Measurements from ENCODE around the gene ZNF783. TPM values are rescaled to one million over a fixed set of nuclear protein-coding genes. Genes with fewer than 3 reads are reported as not detected.

ZNF783 gene
- total and polyA plus RNA-seq, 9 of the 15 experiments (the other 6 are each of a cell fraction or from before 2014, with no cell fraction given) = 0.66 to 11.2 (median 5.4) TPM

DNA sequence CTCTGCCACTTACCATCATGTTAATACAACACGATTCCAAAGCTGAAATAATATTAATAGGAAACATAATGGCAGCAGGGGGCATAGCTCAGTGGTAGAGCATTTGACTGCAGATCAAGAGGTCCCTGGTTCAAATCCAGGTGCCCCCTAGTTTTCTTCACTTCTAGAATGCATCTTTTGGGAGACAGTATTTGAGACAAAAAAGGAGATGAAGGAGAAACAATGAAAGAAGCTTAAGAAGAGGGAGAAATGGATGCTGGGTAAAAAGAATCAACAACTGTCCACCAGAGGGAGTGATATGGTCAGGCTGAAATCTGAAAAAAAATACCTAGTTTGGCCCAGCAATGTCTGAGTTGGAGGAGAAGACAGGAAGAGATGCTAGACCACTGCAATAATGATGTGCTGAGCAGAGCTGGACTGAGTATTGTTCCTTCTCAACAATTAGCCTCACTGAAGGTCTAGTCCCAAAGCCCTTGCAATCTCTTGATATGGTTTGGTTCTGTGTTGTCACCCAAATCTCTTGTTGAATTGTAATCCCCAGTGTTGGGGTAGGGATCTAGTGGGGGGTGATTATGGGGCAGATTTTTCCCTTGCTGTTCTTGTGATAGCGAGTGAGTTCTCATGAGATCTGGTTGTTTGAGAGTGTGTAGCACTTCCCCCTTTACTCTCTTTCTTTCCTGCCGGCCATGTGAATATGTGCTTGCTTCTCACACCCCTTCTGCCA is 48.3 kb downstream of the ZNF783 start (continued):
- TF ChIP-seq, protein P1, sequence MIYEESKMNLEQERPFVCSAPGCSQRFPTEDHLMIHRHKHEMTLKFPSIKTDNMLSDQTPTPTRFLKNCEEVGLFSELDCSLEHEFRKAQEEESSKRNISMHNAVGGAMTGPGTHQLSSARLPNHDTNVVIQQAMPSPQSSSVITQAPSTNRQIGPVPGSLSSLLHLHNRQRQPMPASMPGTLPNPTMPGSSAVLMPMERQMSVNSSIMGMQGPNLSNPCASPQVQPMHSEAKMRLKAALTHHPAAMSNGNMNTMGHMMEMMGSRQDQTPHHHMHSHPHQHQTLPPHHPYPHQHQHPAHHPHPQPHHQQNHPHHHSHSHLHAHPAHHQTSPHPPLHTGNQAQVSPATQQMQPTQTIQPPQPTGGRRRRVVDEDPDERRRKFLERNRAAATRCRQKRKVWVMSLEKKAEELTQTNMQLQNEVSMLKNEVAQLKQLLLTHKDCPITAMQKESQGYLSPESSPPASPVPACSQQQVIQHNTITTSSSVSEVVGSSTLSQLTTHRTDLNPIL (CRISPR knock-in tag; IDR thresholded peaks at IDR 0.05) = no peak
- TF ChIP-seq BRD9 (IDR thresholded peaks at IDR 0.05; ENCODE audit: low read depth, partially characterized antibody) (peak; percentile 15), PTRF (tag; IDR thresholded peaks at IDR 0.05) (no peak), POLR2A (conservative IDR thresholded peaks at IDR 0.05) (no peak), PPARD (CRISPR knock-in tag; IDR thresholded peaks at IDR 0.05) (no peak), RERE (CRISPR knock-in tag; IDR thresholded peaks at IDR 0.05; ENCODE audit: borderline replicate concordance) (no peak), KLF1 (tag; IDR thresholded peaks at IDR 0.05) (no peak), RHOXF2B (CRISPR knock-in tag; conservative IDR thresholded peaks at IDR 0.05) (no peak), POLR2H (tag; IDR thresholded peaks at IDR 0.05; ENCODE audit: low read depth) (peak; percentile 99), ZFPM2 (CRISPR knock-in tag; IDR thresholded peaks at IDR 0.05) (no peak), NEUROD1 (IDR thresholded peaks at IDR 0.05; ENCODE audit: borderline replicate concordance, low read depth, low read length, partially characterized antibody) (no peak), NR1H2 (CRISPR knock-in tag; IDR thresholded peaks at IDR 0.05) (no peak), ARNT (IDR thresholded peaks at IDR 0.05) (peak in 1 of 2 experiments; percentile 64; a peak in 1 of 4 replicates), BACH1 (tag; IDR thresholded peaks at IDR 0.05) (no peak), CC2D1A (IDR thresholded peaks at IDR 0.05) (peak; percentile 68; the same call in 1 of the 2 replicates), ZNF3 (CRISPR knock-in tag; IDR thresholded peaks at IDR 0.05) (no peak), ILF3 (IDR thresholded peaks at IDR 0.05; ENCODE audit: borderline replicate concordance) (no peak)
- TF ChIP-seq, protein P2, sequence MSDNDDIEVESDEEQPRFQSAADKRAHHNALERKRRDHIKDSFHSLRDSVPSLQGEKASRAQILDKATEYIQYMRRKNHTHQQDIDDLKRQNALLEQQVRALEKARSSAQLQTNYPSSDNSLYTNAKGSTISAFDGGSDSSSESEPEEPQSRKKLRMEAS (CRISPR knock-in tag; IDR thresholded peaks at IDR 0.05) = no peak
- TF ChIP-seq, protein P3, sequence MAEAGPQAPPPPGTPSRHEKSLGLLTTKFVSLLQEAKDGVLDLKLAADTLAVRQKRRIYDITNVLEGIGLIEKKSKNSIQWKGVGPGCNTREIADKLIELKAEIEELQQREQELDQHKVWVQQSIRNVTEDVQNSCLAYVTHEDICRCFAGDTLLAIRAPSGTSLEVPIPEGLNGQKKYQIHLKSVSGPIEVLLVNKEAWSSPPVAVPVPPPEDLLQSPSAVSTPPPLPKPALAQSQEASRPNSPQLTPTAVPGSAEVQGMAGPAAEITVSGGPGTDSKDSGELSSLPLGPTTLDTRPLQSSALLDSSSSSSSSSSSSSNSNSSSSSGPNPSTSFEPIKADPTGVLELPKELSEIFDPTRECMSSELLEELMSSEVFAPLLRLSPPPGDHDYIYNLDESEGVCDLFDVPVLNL (CRISPR knock-in tag; IDR thresholded peaks at IDR 0.05; ENCODE audit: low read depth) = no peak
- TF ChIP-seq, protein P4, sequence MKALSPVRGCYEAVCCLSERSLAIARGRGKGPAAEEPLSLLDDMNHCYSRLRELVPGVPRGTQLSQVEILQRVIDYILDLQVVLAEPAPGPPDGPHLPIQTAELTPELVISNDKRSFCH (CRISPR knock-in tag; IDR thresholded peaks at IDR 0.05) = no peak
- TF ChIP-seq, protein P4 (tag; IDR thresholded peaks at IDR 0.05) = no peak
